DOHH2 (cell line): ENCODE measurements around the gene SHISAL1.

Source experiments
- H3F3A ChIP-seq: fragments of 200-600 bp; sonication (generic), shearing (Covaris generic); 2 replicates; pipeline ENCODE4 v1.6.0; 2016; ENCODE audit warnings: antibody characterized with exemption, mild to moderate bottlenecking; ENCODE audit not compliant: control insufficient read depth, insufficient read depth
- H3K27ac ChIP-seq: fragments of 200-600 bp; sonication (generic); 2 replicates; pipeline ENCODE4 v1.5.1; 2014; ENCODE audit warnings: low read depth, mild to moderate bottlenecking, low read length, moderate library complexity
- H3K27me3 ChIP-seq: fragments of 200-600 bp; sonication (generic); 2 replicates; pipeline ENCODE4 v1.6.1; 2014; ENCODE audit warnings: mild to moderate bottlenecking, low read length, mixed read lengths; ENCODE audit not compliant: control insufficient read depth
- H3K36me3 ChIP-seq: fragments of 200-600 bp; sonication (generic); 2 replicates; pipeline ENCODE4 v1.6.1; 2014; ENCODE audit warnings: mild to moderate bottlenecking, low read length, moderate library complexity, mixed read lengths; ENCODE audit not compliant: control insufficient read depth
- H3K4me1 ChIP-seq: fragments of 200-600 bp; sonication (generic); 2 replicates; pipeline ENCODE4 v1.6.1; 2014; ENCODE audit warnings: mild to moderate bottlenecking, low read length, mixed read lengths; ENCODE audit not compliant: control insufficient read depth
- H3K4me2 ChIP-seq: fragments of 200-600 bp; sonication (generic); 2 replicates; pipeline ENCODE4 v1.6.0; 2014; ENCODE audit warnings: mild to moderate bottlenecking, low read length, moderate library complexity
- H3K4me3 ChIP-seq: fragments of 200-600 bp; sonication (generic); 2 replicates; pipeline ENCODE4 v1.5.1; 2014; ENCODE audit warnings: mild to moderate bottlenecking, low read length, mixed read lengths
- H3K79me2 ChIP-seq: fragments of 200-600 bp; sonication (generic); 2 replicates; pipeline ENCODE4 v1.6.1; 2014; ENCODE audit warnings: mild to moderate bottlenecking, low read length, mixed read lengths; ENCODE audit not compliant: control insufficient read depth
- H3K9me2 ChIP-seq: fragments of 200-600 bp; sonication (generic); replicated peaks from 2 replicates; pipeline ENCODE4 v1.6.1; 2014; ENCODE audit warnings: mild to moderate bottlenecking, low read length, mixed read lengths; ENCODE audit not compliant: control insufficient read depth
- H3K9me3 ChIP-seq: fragments of 200-600 bp; sonication (generic); 2 replicates; pipeline ENCODE4 v1.6.1; 2014; ENCODE audit warnings: antibody characterized with exemption, low read length, mixed read lengths; ENCODE audit not compliant: control insufficient read depth, insufficient read depth
- H4K20me1 ChIP-seq: fragments of 200-600 bp; sonication (generic); 2 replicates; pipeline ENCODE4 v1.6.0; 2014; ENCODE audit warnings: low read depth, mild to moderate bottlenecking, antibody characterized with exemption, low read length, moderate library complexity; ENCODE audit not compliant: control insufficient read depth, insufficient read depth
- EZH2phosphoT487 ChIP-seq: fragments of 200-600 bp; sonication (generic); IDR thresholded peaks from 2 replicates; pipeline ENCODE4 v1.6.1; 2017; ENCODE audit warnings: borderline replicate concordance, mild to moderate bottlenecking, antibody characterized with exemption, low read length, moderate library complexity, mixed read lengths
- TF ChIP-seq, protein P1 (sequence below): fragments of 200-600 bp; sonication (generic); IDR thresholded peaks from one replicate; pipeline ENCODE4 v1.5.1; 2014; ENCODE audit warnings: antibody characterized with exemption, mild to moderate bottlenecking, low read depth, low read length; ENCODE audit not compliant: poor library complexity, severe bottlenecking

The SHISAL1 gene

GRCh38 chr22:44278243-44279068 lies 34.3 kb downstream of the SHISAL1 start:
- no peaks in the 10 kb centered on the region for H3K79me2 ChIP-seq
- peaks cover 3% of the 10 kb centered on the region for H3F3A ChIP-seq
- no peaks in the 10 kb centered on the region for H3K36me3 ChIP-seq
- no peaks in the 10 kb centered on the region for H3K9me3 ChIP-seq
- H3K27ac ChIP-seq, result peak overlapping the region; percentile 19; the same call in 1 of the 2 replicates
- peak overlapping the region; percentile 32 for H3K4me3 ChIP-seq
- H3K4me1 ChIP-seq, result peaks cover 55% of the 10 kb centered on the region
- TF ChIP-seq EZH2phosphoT487, result no peak
- TF ChIP-seq, protein P1, sequence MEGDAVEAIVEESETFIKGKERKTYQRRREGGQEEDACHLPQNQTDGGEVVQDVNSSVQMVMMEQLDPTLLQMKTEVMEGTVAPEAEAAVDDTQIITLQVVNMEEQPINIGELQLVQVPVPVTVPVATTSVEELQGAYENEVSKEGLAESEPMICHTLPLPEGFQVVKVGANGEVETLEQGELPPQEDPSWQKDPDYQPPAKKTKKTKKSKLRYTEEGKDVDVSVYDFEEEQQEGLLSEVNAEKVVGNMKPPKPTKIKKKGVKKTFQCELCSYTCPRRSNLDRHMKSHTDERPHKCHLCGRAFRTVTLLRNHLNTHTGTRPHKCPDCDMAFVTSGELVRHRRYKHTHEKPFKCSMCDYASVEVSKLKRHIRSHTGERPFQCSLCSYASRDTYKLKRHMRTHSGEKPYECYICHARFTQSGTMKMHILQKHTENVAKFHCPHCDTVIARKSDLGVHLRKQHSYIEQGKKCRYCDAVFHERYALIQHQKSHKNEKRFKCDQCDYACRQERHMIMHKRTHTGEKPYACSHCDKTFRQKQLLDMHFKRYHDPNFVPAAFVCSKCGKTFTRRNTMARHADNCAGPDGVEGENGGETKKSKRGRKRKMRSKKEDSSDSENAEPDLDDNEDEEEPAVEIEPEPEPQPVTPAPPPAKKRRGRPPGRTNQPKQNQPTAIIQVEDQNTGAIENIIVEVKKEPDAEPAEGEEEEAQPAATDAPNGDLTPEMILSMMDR, result no peak
- peak overlapping the region; percentile 52 for H3K4me2 ChIP-seq
- H4K20me1 ChIP-seq, result peaks cover 2% of the 10 kb centered on the region; the same call in 1 of the 2 replicates
- H3K27me3 ChIP-seq, result peaks cover 7% of the 10 kb centered on the region
- H3K9me2 ChIP-seq, result no peaks in the 10 kb centered on the region

DNA sequence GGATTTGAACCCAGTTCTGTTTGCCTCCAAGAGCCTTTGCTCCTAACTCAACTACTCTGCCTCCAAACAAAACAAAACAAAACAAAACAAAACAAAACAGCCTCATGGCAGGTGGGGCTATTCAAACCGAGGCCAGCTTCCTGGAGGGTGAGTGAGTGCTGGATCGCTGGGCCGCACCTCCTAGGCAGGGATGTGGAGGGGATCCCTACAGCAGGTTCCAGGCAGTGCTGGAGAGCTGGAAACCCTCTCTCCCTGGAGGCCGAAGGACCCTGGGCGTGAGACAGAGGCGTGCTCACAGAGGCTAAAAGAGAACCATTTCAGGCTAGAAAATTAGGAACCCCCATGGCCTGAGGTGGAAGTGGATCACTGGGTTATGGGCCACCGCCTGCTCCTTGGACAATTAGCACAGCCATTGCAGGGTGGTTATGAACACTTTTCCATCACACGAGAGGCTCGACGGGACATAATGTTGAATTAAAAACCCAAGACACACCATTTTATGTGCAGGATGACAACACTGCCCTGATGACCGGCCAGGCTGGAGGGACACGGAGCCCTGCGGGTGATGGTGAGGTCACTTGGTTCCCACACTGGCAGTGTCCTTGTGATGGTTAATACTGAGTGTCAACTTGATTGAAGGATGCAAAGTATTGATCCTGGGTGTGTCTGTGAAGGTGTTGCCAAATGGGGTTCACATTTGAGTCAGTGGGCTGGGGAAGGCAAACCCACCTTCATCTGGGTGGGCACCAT lies 35.2 kb downstream of the SHISAL1 start:
- no peaks in the 10 kb centered on the region for H3K36me3 ChIP-seq
- H3K79me2 ChIP-seq, result no peaks in the 10 kb centered on the region
- peaks cover 6% of the 10 kb centered on the region for H3F3A ChIP-seq
- H4K20me1 ChIP-seq, result peaks cover 2% of the 10 kb centered on the region; the same call in 1 of the 2 replicates
- peak overlapping the region; percentile 52 for H3K4me2 ChIP-seq
- H3K9me2 ChIP-seq, result no peaks in the 10 kb centered on the region
- H3K27ac ChIP-seq, result peak overlapping the region; percentile 19; the same call in 1 of the 2 replicates
- peak overlapping the region; percentile 32 for H3K4me3 ChIP-seq
- peaks cover 3% of the 10 kb centered on the region; the same call in 1 of the 2 replicates for H3K27me3 ChIP-seq
- TF ChIP-seq, protein P1, result no peak
- TF ChIP-seq EZH2phosphoT487, result no peak
- H3K4me1 ChIP-seq, result peaks cover 64% of the 10 kb centered on the region
- H3K9me3 ChIP-seq, result no peaks in the 10 kb centered on the region

DNA sequence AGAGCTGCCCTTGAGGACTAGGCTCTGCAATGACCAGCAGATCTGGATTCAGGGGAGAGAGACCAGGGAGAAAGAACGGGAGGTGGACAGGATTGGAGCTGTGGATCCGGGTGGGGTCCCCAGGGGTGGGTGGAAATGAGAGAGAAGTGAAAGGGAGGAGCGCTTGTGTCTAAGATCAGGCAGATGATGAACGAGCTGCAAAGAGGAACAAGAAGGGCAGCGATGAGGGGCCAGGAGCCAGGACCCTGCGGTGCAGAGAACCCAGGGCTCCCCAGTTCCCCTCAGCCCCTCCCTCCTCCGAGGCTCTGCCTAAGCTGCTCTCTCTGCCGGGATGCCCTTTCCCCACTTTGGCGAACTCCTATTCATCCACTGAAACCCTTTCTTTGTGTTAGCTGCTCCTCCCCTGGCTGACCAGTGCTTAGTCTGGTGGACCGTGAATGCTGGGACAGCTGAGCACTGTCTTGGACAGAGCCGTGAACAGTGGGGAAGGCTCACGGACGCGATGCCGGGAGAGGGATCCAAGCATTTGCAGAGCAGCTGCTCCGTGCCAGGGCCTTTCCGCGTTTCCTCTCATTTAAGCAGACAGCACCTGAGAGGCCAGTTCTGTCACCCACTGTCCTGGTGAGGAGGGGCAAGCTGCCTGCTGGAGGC lies 35.9 kb downstream of the SHISAL1 start:
- no peaks in the 10 kb centered on the region for H3K79me2 ChIP-seq
- H3K27me3 ChIP-seq, result peaks cover 3% of the 10 kb centered on the region; the same call in 1 of the 2 replicates
- no peak for TF ChIP-seq EZH2phosphoT487
- TF ChIP-seq, protein P1, result no peak
- H3K4me1 ChIP-seq, result peaks cover 71% of the 10 kb centered on the region
- peaks cover 2% of the 10 kb centered on the region; the same call in 1 of the 2 replicates for H4K20me1 ChIP-seq
- no peaks in the 10 kb centered on the region for H3K9me3 ChIP-seq
- H3K4me3 ChIP-seq, result no peak overlapping the region
- no peaks in the 10 kb centered on the region for H3K36me3 ChIP-seq
- H3K9me2 ChIP-seq, result no peaks in the 10 kb centered on the region
- H3K4me2 ChIP-seq, result peak overlapping the region; percentile 52; the same call in 1 of the 2 replicates
- no peak overlapping the region for H3K27ac ChIP-seq
- H3F3A ChIP-seq, result peaks cover 9% of the 10 kb centered on the region
